Measurements from ENCODE around the gene PIGR. TPM values are rescaled to one million over a fixed set of nuclear protein-coding genes. Genes with fewer than 3 reads are reported as not detected.

The PIGR gene
- total and polyA plus RNA-seq, 2 donors from 2014 or later, result 187 to 841 TPM

DNA sequence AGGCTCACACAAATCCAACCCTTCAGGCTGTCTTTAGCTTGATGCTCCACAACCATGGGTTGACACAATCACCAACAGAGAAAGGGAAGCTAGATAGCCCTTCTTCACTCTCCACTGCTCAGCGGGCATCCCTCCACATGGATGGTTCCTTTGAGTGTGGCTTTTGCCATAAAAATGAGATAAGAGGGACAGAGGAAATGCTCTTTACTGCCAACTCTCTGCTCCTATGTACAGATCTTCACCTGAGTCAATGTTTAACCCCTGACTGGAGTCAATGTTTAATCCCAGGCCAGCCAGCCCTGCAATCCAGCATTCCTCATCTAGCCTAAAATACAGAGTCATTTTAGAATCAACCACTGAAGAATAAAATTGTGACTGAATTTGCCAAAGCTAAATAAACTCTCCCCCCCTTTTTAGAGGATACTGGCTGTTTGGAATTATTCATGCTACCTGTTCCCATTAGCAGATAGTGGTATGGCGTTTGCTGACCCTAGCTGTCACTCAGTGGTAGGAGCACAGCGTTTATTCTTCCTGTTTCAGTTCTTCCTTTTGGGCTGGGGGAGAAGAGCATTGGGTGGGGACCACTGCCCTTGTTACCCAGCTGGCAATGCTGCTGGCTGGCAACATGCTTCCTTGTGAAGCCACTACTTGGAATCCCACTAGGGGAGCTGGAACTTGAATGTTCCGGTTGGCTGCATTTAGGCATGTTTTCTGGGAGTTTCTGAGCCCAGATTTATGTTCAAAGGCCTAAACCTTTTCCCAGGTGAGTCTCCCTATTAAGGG, 5.2 kb upstream of the PIGR start:
- H3K9ac ChIP-seq (ENCODE audit: low read length in 3 of 3), result peak overlapping the region in 1 of 3 donors; percentile 38
- peak overlapping the region; percentile 84 to 86 for H3K27ac ChIP-seq (ENCODE audit: low read depth in 2 of 2, low read length in 2 of 2)
- H3K4me3 ChIP-seq (ENCODE audit: low read length in 3 of 3), result peak overlapping the region in 1 of 3 donors; percentile 14
- peaks cover 0 to 5% (median 0%) of the 10 kb centered on the region in 3 donors for H3K9me3 ChIP-seq (ENCODE audit: control insufficient read depth in 2 of 3, insufficient read depth in 1 of 3, low read length in 3 of 3)
- no peaks in the 10 kb centered on the region for H3K36me3 ChIP-seq (ENCODE audit: control insufficient read depth in 2 of 3, insufficient read depth in 3 of 3, low read length in 3 of 3)
- peak in 4 of 5 donors; percentile 50 to 86 (median 72) for DNase-seq
- no peak for TF ChIP-seq CTCF (IDR thresholded peaks at IDR 0.05; ENCODE audit: borderline replicate concordance, extremely low read depth, insufficient read depth)
- intact Hi-C loops (cut with DNase I), result no loop called here
- FAIRE-seq, result no peak
- peaks cover 7 to 53% (median 40%) of the 10 kb centered on the region in 3 donors for H3K4me1 ChIP-seq (ENCODE audit: control insufficient read depth in 2 of 3, insufficient read depth in 2 of 3, low read depth in 1 of 3, low read length in 3 of 3)
- H3K27me3 ChIP-seq (ENCODE audit: control insufficient read depth, insufficient read depth, low read length), result no peaks in the 10 kb centered on the region

DNA sequence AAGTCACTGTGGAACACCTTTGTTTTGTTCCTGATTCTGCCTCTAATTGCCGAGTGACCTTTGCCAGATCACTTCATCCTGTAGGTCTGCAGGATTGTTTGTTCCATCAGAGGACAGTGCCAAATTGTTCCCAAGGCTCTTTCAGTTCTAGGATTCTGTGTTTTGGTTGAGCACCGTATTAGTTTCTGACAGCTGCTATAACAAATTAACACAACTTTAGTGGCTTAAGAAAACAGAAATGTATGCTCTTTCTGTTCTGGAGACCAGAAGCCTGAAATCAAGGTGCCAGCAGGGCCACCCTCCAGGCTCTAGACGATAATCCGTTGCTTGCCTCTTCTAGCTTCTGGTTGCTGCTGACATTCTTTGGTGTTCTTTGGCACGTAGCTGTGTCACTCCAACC, 3.4 kb upstream of the PIGR start:
- Histone ChIP-seq H3K27ac (ENCODE audit: low read depth in 2 of 2, low read length in 2 of 2) (no peak overlapping the region), H3K27me3 (ENCODE audit: control insufficient read depth, insufficient read depth, low read length) (no peaks in the 10 kb centered on the region), H3K4me1 (ENCODE audit: control insufficient read depth in 2 of 3, insufficient read depth in 2 of 3, low read depth in 1 of 3, low read length in 3 of 3) (peaks cover 3 to 46% (median 31%) of the 10 kb centered on the region in 3 donors), H3K4me3 (ENCODE audit: low read length in 3 of 3) (no peak overlapping the region), H3K9me3 (ENCODE audit: control insufficient read depth in 2 of 3, insufficient read depth in 1 of 3, low read length in 3 of 3) (peaks cover 0 to 5% (median 0%) of the 10 kb centered on the region in 3 donors), H3K9ac (ENCODE audit: low read length in 3 of 3) (no peak overlapping the region), H3K36me3 (ENCODE audit: control insufficient read depth in 2 of 3, insufficient read depth in 3 of 3, low read length in 3 of 3) (no peaks in the 10 kb centered on the region)
- intact Hi-C loops (cut with DNase I), result no loop called here
- no peak for FAIRE-seq
- DNase-seq, result no peak
- TF ChIP-seq CTCF (IDR thresholded peaks at IDR 0.05; ENCODE audit: borderline replicate concordance, extremely low read depth, insufficient read depth), result no peak

DNA sequence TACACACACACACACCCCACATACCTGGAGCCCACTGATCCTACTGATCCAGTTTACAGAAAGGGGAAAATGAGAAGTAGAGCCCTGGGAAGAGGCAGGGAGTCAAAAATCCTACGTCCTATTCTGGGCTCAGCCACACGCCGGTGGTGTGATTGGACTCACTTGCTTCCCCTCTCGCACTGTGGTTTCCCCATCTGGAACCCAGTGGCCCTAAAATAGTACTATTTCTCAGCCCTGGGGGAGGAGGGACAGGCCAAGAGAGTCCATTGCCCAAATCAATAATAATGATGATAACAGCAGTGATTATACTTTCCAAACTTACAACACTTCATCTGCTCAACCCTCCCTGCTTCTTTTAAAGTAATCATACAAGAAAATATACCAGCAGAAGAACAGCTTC, 2.9 kb upstream of the PIGR start:
- H3K27ac ChIP-seq (ENCODE audit: low read depth in 2 of 2, low read length in 2 of 2), result no peak overlapping the region
- H3K9ac ChIP-seq (ENCODE audit: low read length in 3 of 3), result no peak overlapping the region
- H3K4me1 ChIP-seq (ENCODE audit: control insufficient read depth in 2 of 3, insufficient read depth in 2 of 3, low read depth in 1 of 3, low read length in 3 of 3), result peaks cover 3 to 42% (median 29%) of the 10 kb centered on the region in 3 donors
- DNase-seq (no peak), FAIRE-seq (no peak)
- H3K36me3 ChIP-seq (ENCODE audit: control insufficient read depth in 2 of 3, insufficient read depth in 3 of 3, low read length in 3 of 3), result no peaks in the 10 kb centered on the region
- no peaks in the 10 kb centered on the region for H3K27me3 ChIP-seq (ENCODE audit: control insufficient read depth, insufficient read depth, low read length)
- no peak overlapping the region for H3K4me3 ChIP-seq (ENCODE audit: low read length in 3 of 3)
- intact Hi-C loops (cut with DNase I), result no loop called here
- no peak for TF ChIP-seq CTCF (IDR thresholded peaks at IDR 0.05; ENCODE audit: borderline replicate concordance, extremely low read depth, insufficient read depth)
- H3K9me3 ChIP-seq (ENCODE audit: control insufficient read depth in 2 of 3, insufficient read depth in 1 of 3, low read length in 3 of 3), result peaks cover 0 to 5% (median 0%) of the 10 kb centered on the region in 3 donors
